GM12864 (cell line): ENCODE measurements around the gene SLC35E4.
"Not testable (repeated sequence)": the region's sequence is repeated elsewhere in the genome, so short reads cannot be mapped to it uniquely, and the experiment has no call there.

Source experiments
- DNase-seq: peaks from one replicate; pipeline ENCODE4 v3.0.0-alpha.2; 2011; ENCODE audit warnings: low read depth
- H3K4me3 ChIP-seq: 2 replicates; pipeline ENCODE4 v1.5.1; 2011; ENCODE audit warnings: mild to moderate bottlenecking, low read depth, low read length, control low read depth
- TF ChIP-seq, protein P1 (sequence below): IDR thresholded peaks from 2 replicates; pipeline ENCODE4 v1.5.1; 2011; ENCODE audit warnings: low read depth, mild to moderate bottlenecking, moderate library complexity, low read length, control low read depth, inconsistent platforms; ENCODE audit errors: missing control alignments

SLC35E4 gene, protein sequence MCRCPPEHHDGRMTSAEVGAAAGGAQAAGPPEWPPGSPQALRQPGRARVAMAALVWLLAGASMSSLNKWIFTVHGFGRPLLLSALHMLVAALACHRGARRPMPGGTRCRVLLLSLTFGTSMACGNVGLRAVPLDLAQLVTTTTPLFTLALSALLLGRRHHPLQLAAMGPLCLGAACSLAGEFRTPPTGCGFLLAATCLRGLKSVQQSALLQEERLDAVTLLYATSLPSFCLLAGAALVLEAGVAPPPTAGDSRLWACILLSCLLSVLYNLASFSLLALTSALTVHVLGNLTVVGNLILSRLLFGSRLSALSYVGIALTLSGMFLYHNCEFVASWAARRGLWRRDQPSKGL

GRCh38 chr22:30635273-30636225 is at the start of gene SLC35E4:
TSS of gene SLC35E4 (plus strand) at chr22:30635781. CDS start at chr22:30636451, 670 bp downstream.
- peak within 1 kb of the TSS; percentile 73 for H3K4me3 ChIP-seq
- TF ChIP-seq, protein P1, sequence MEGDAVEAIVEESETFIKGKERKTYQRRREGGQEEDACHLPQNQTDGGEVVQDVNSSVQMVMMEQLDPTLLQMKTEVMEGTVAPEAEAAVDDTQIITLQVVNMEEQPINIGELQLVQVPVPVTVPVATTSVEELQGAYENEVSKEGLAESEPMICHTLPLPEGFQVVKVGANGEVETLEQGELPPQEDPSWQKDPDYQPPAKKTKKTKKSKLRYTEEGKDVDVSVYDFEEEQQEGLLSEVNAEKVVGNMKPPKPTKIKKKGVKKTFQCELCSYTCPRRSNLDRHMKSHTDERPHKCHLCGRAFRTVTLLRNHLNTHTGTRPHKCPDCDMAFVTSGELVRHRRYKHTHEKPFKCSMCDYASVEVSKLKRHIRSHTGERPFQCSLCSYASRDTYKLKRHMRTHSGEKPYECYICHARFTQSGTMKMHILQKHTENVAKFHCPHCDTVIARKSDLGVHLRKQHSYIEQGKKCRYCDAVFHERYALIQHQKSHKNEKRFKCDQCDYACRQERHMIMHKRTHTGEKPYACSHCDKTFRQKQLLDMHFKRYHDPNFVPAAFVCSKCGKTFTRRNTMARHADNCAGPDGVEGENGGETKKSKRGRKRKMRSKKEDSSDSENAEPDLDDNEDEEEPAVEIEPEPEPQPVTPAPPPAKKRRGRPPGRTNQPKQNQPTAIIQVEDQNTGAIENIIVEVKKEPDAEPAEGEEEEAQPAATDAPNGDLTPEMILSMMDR, result peak; percentile 12
- peak; percentile 33 for DNase-seq

DNA sequence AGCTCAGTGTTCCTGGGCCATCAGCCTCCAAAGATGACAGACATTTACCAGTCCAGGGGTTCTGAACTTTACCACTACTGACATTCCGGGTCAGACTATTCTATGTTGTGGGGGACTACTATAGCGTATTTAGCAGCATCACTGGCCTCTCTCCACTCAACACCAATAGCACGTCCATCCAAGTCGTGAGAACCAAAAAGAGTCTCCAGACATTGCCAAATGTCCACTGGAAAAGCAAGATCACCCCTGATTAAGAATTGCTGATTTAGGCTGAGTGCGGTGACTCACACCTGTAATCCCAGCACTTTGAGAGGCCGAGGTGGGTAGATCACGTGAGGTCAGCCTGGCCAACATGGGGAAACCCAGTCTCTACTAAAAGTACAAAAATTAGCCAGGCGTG is 49.2 kb upstream of the SLC35E4 start:
- DNase-seq, result no peak
- no peak overlapping the region for H3K4me3 ChIP-seq
- TF ChIP-seq, protein P1, result no peak

- H3K4me3 ChIP-seq, result peak overlapping the region; percentile 88
- TF ChIP-seq, protein P1, result no peak
- no peak for DNase-seq
These were observed 44.4 kb upstream of the SLC35E4 start for GRCh38 chr22:30591191-30591587.

DNA sequence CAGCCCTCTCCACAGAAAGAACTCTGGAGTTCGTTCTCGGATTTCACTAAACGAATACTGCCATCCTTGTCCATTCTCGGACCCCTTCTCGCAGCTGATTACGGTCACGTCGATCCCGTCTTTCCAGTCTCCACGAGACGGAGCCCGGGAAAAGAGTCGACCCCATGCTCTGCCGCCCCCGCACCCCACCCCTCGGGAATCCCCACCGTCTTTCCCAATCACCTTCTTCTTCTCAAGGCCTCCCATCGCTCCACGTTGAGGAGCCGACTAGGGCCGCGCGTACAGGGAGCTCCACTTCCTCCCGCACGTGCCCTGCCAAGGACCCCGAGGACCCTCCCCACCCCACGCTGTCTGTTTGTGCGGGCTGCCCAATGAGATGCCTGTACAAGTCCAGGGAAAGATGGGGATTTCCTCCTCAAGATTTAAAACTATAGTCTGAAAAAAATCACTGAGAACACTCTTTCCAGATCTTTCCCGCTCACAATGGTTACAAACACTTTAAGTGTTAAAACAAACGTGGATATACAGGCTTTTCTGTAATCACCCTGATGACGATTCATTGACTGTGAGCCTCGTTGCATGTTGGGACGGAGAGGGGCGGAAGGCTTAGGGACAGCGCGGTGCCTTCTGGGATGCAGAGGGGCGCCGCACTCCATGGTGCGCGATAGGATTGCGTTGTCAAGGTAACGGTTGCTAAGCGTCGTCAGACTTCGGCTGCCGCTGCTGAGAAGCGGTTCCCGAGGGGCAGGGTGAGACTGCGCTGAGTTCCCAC is 43.8 kb upstream of the SLC35E4 start, which contains the start of gene PES1:
Gene PES1, minus strand, starts transcription at position 323 of the 772 bp plus-strand sequence. Its CDS starts 77 bp downstream, at position 246.
- H3K4me3 ChIP-seq, result peak within 1 kb of the TSS; percentile 88
- peak; percentile 97 for DNase-seq
- TF ChIP-seq, protein P1, result no peak

DNA sequence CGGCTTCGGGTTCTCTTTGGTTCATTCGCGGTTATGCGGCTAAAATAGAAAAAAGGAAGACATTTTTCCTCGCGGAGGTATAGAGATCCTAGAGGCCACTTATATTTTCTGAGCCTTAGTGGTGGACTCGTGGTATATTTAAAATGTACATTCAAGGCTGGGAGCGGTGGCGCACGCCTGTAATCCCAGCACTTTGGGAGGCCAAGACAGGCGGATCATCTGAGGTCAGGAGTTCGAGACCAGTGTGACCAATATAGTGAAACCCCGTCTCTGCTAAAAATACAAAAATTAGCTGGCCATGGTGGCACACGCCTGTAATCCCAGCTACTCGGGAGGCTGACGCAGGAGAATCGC is 43.2 kb upstream of the SLC35E4 start:
- not testable (repeated sequence) for H3K4me3 ChIP-seq, DNase-seq

DNA sequence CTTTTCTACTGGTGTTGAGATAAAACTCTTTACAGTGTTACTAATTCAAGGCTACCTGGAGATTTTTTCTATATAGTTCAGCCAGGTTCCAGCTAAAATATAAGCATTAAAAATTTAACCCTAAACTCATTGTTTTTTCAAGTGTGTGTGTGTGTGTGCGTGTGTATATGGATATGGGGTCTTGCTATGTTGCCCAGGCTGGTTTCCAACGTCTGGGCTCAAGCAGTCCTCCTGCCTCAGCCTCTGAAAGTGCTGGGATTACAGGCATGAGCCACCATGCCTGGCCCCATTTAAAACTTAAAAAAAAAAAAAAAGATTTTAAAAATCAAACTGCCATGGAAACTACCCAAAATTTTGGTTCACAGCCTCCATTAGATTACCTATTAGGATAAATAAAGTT is 39.4 kb upstream of the SLC35E4 start:
- DNase-seq, result no peak
- no peak overlapping the region for H3K4me3 ChIP-seq
- TF ChIP-seq, protein P1, result no peak

DNA sequence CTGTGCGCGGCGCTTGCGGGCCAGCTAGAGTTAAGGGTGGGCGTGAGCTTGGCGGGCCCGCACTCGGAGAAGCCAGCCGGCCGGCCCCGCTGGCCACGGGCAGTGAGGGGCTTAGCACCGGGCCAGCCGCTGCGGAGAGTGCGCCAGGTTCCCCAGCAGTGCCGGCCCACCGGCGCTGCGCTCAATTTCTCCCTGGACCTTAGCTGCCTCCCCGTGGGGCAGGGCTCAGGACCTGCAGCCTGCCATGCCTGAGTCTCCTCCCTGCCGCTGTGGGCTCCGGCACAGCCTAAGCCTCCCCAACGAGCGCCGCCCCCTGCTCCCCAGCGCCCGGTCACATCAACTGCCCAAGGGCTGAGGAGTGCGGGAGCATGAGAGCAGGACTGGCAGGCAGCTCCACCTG is 38.7 kb upstream of the SLC35E4 start:
- DNase-seq, result no peak
- no peak overlapping the region for H3K4me3 ChIP-seq
- TF ChIP-seq, protein P1, result no peak
